Osteocyte (in vitro differentiated cells): ENCODE results near the gene TNFRSF18. TPM values are rescaled to one million over a fixed set of nuclear protein-coding genes. Genes with fewer than 3 reads are reported as not detected.
"Not testable (repeated sequence)": the region's sequence is repeated elsewhere in the genome, so short reads cannot be mapped to it uniquely, and the experiment has no call there.

Source experiments
- DNase-seq: peaks from one replicate; pipeline ENCODE4 v3.0.0; 2021; ENCODE audit warnings: mixed read lengths; ENCODE audit not compliant: unreplicated experiment; ENCODE audit errors: extremely low spot score
- H3K27ac Mint-ChIP-seq: one replicate; pipeline ENCODE4 v1.8.0; 2021; ENCODE audit warnings: mild to moderate bottlenecking, mixed read lengths; ENCODE audit not compliant: unreplicated experiment
- H3K27me3 Mint-ChIP-seq: one replicate; pipeline ENCODE4 v1.8.0; 2021; ENCODE audit warnings: mixed read lengths; ENCODE audit not compliant: unreplicated experiment
- H3K36me3 Mint-ChIP-seq: one replicate; pipeline ENCODE4 v1.8.0; 2021; ENCODE audit warnings: mixed read lengths; ENCODE audit not compliant: unreplicated experiment
- H3K4me1 Mint-ChIP-seq: one replicate; pipeline ENCODE4 v1.8.0; 2021; ENCODE audit warnings: mixed read lengths; ENCODE audit not compliant: unreplicated experiment
- H3K4me3 Mint-ChIP-seq: one replicate; pipeline ENCODE4 v1.8.0; 2021; ENCODE audit warnings: mild to moderate bottlenecking, moderate library complexity, mixed read lengths; ENCODE audit not compliant: unreplicated experiment
- H3K9me3 Mint-ChIP-seq: one replicate; pipeline ENCODE4 v1.8.0; 2021; ENCODE audit warnings: mixed read lengths; ENCODE audit not compliant: unreplicated experiment
- CTCF ChIP-seq: fragments of 200-600 bp; sonication (generic); IDR thresholded peaks from 2 replicates; pipeline ENCODE4 v1.5.0; 2021; ENCODE audit warnings: antibody characterized with exemption, mild to moderate bottlenecking, moderate library complexity
- total RNA-seq: library from RNA; stranded (reverse); gene quantifications from 2 replicates; pipeline ENCODE4 v1.2.1, GENCODE V29; 2021

TNFRSF18 gene
- total RNA-seq, 1 donor from 2014 or later: not detected

- TF ChIP-seq CTCF: no peak
- H3K4me1 Mint-ChIP-seq: peaks cover 3% of the 10 kb centered on the region
- H3K4me3 Mint-ChIP-seq: no peak overlapping the region
- no peaks in the 10 kb centered on the region for H3K9me3 Mint-ChIP-seq
- no peaks in the 10 kb centered on the region for H3K27me3 Mint-ChIP-seq
- no peak for DNase-seq
- H3K36me3 Mint-ChIP-seq: peaks cover 28% of the 10 kb centered on the region
- H3K27ac Mint-ChIP-seq: no peak overlapping the region
Measured at GRCh38 chr1:1253314-1253713, 46.9 kb upstream of the TNFRSF18 start.

DNA sequence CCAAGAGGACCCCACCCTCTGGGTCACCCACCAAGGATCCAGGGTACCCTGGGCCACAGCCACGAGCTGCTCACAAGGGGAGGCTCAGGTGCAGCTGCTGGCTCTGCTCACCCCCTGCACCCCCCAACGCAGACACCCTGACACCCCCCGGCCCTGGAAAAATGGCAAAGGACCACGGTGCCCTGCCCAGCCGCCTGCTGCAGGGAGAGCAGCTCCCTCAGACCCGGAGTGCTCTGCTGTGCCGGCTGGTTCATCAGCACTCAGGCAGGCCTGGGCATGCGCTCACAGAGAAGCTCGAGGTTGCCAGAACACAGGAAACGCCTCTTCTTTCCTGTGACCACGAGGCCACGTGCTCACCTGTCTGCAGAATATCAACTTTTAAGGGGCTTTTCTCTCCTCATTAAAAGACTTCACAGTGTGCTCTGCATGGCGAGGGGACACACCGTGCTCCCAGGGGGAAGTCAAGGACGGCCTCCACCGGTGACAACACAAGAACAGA lies 44.4 kb upstream of the TNFRSF18 start:
- Mint-ChIP-seq H3K27me3 (no peaks in the 10 kb centered on the region), H3K36me3 (peaks cover 18% of the 10 kb centered on the region), H3K27ac (no peak overlapping the region), H3K4me3 (no peak overlapping the region), H3K9me3 (no peaks in the 10 kb centered on the region), H3K4me1 (no peaks in the 10 kb centered on the region)
- TF ChIP-seq CTCF: no peak
- no peak for DNase-seq

- H3K4me1 Mint-ChIP-seq, H3K4me3 Mint-ChIP-seq, DNase-seq, H3K36me3 Mint-ChIP-seq, H3K27ac Mint-ChIP-seq, H3K27me3 Mint-ChIP-seq, H3K9me3 Mint-ChIP-seq: not testable (repeated sequence)
Measured at GRCh38 chr1:1248009-1248913, 41.9 kb upstream of the TNFRSF18 start.

GRCh38 chr1:1247341-1247913 lies 41.0 kb upstream of the TNFRSF18 start:
- no peak overlapping the region for H3K4me3 Mint-ChIP-seq

More at GRCh38 chr1:1247341-1247913, 41.0 kb upstream of the TNFRSF18 start:
- H3K36me3 Mint-ChIP-seq: peaks cover 2% of the 10 kb centered on the region
- H3K27ac Mint-ChIP-seq: no peak overlapping the region
- TF ChIP-seq CTCF: no peak
- no peaks in the 10 kb centered on the region for H3K27me3 Mint-ChIP-seq
- H3K9me3 Mint-ChIP-seq: no peaks in the 10 kb centered on the region
- peaks cover 1% of the 10 kb centered on the region for H3K4me1 Mint-ChIP-seq
- DNase-seq: no peak
